GM18868 (cell line): Measurements from ENCODE around the gene SLC33A1.
"Not testable (repeated sequence)": the region's sequence is repeated elsewhere in the genome, so short reads cannot be mapped to it uniquely, and the experiment has no call there.

ENCODE experiments used
- ATAC-seq: cut with Tn5 transposase; IDR thresholded peaks from one replicate; pipeline ENCODE4 v1.9.1; 2021; ENCODE audit warnings: mild to moderate bottlenecking, moderate library complexity; ENCODE audit not compliant: unreplicated experiment

Gene SLC33A1

GRCh38 chr3:155854141-155854940 lies at the start of gene SLC33A1:
Gene SLC33A1 (minus strand): TSS chr3:155854427. CDS start chr3:155853997, 430 bp downstream.
- peak; percentile 94 for ATAC-seq

- no peak for ATAC-seq
Observed at GRCh38 chr3:155895379-155895900, 41.2 kb upstream of the SLC33A1 start.

DNA sequence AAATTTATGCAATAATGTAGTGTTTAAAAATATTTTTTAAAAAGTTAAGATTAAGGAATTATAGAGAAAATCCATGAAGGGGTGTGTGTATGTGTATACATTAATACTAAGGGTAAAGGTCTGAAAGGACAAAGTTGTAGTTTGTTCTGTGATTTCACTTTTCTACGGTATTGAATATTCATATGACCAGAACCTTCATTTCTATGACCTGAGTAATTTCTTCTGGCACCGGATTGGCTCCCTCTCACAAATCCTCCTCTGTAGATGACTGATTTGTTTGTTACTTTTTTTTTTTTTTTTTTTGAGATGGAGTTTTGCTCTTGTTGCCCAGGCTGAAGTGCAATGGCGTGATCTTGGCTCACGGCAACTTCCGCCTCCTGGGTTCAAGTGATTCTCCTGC lies 37.1 kb upstream of the SLC33A1 start:
- no peak for ATAC-seq

GRCh38 chr3:155890671-155891190 lies 36.5 kb upstream of the SLC33A1 start:
- ATAC-seq = peak; percentile 30

DNA sequence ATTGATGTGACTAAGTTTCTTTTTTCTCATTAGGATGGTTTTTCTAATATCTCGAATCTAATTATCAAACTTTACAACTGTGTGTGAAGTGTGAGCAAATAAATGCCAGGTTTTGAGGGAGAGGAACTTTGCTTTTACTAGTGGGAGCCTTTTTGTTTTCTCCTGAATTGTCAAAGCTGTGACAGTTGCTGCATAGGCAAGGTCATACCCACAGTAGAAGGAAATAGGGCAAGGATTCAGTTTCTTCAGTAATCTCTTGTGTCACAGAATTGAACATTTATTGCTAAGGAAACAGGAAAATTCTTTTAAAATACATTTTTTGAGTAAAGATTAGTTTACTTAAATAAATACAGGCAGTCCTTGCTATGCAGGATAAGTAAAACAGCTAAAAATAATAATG lies 35.7 kb upstream of the SLC33A1 start:
- ATAC-seq = no peak

- ATAC-seq = no peak
Observed at GRCh38 chr3:155889212-155889611, 35.0 kb upstream of the SLC33A1 start.

GRCh38 chr3:155886915-155887314 lies 32.7 kb upstream of the SLC33A1 start:
- ATAC-seq = peak; percentile 52

DNA sequence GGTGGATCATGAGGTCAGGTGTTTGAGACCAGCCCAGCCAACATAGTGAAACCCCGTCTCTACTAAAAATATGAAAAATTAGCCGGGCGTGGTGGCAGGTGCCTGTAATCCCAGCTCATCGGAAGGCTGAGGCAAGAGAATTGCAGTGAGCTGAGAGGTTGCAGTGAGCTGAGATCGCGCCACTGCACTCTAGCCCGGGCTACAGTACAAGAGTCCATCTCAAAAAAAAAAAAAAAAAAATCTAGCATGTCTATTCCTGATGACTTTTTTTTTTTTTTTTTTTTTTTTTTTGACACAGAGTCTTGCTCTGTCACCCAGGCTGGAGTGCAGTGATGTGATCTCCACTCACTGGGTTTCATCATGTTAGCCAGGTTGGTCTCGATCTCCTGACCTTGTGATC lies 32.1 kb upstream of the SLC33A1 start:
- ATAC-seq = not testable (repeated sequence)

- no peak for ATAC-seq
Observed at GRCh38 chr3:155885292-155885691, 31.1 kb upstream of the SLC33A1 start.

DNA sequence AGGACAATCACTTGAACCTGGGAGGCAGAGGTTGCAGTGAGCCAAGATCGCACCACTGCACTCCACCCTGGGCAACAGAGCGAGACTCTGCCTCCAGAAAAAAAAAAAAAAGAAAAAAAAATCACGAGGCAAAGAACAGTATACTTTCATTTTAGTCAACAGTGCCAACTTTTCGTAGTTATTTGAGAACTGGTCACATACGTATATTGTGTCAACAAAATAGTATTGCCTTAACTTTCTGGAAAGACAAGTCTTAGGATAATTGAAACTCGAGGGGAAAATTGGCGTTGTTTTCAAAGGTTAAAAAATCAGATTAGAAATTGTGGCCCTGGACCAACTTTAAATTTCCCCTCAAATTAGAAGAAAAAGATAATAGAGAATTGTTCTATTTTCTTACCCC lies 30.1 kb upstream of the SLC33A1 start:
- no peak for ATAC-seq

GRCh38 chr3:155880286-155880685 lies 26.1 kb upstream of the SLC33A1 start:
- ATAC-seq = peak; percentile 49

DNA sequence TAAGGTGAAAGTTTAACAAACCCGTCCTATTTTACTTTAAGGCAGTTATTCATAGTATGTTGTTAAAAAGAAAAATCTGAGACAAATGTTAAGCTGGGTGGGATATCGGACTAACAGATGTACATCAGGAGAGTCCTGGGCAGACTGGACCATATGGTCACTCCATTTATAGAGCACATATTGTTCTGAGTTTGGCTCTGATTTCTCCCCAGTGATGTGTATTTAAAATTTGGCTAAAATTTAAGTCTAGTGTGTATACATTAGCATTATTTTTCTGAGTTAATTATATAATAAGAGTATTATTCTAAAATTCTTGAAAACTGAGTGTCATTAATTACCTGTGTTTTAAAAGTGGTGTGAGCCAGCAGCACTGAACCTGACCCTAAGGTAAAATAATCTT lies 22.3 kb upstream of the SLC33A1 start:
- ATAC-seq = no peak

DNA sequence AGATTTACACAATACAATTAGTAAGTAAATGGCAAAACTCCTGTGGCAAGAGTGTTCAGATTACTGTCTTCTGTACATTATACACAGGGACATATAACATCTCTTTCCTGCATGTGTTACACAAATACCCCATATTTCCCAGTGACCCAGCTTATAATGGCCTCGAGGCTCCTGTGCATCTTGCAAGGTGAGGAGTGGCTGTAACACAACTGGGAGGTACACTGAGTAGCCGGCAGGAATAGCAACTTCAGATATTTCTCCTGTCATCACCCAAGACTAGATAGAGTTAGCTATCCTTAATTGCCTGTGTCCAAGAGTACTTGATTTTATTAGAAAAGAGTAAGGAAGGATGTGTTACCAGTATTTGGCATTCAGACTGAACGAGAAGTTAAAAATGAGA lies 21.8 kb upstream of the SLC33A1 start:
- no peak for ATAC-seq

DNA sequence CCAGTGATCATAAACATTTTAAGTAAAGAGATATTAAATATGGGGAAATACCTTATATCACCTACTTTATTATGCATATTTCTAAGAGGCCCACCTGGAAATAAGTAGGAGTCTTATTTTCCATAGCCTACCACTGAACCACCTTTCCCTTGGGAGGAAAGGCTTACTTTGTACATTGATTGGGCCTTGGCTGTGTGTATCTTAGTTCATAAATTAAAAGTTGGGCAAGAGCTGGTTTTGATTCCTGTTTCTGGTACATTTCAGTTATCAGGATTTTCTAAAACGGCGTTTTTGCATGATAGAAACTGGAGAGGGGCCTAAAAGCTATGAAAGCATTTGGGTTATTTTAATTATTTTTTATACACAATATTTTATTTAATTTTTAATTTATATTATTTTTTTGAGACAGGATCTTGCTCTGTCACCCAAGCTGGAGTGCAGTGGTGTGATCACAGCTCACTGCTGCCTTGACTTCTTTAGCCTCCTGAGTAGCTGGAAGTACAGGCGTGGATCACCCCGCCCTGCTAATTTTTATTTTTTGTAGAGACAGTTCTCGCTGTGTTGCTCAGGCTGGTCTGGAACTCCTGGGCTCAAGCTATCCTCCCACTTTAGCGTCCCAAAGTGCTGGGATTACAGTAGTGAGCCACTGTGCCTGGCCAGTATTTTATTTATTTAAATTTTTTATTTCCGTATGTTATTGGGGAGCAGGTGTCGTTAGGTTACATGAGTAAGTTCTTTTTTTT lies 18.8 kb upstream of the SLC33A1 start:
- no peak for ATAC-seq

DNA sequence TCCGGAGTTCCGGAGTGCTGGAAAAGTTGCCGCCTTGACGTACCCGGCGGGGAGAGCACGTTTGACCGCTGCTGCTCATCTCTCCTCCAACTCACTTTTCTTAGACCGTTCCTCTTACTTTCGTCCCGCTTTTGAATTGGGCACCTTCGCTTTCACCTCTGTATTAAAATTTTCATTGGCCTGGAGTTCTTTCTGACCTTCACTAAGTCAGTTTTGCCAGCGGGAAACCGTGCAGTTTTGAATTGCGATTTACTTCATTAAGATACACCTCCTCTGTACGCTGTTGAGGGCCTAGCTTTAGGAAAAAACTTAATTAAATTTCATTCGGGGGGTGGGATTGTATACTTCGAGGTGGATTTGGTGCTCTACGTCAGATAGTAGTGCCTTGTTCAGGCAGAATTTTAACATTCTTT lies 17.5 kb upstream of the SLC33A1 start:
- ATAC-seq = peak; percentile 0

- ATAC-seq = peak; percentile 25
Observed at GRCh38 chr3:155870945-155871745, 16.9 kb upstream of the SLC33A1 start.

DNA sequence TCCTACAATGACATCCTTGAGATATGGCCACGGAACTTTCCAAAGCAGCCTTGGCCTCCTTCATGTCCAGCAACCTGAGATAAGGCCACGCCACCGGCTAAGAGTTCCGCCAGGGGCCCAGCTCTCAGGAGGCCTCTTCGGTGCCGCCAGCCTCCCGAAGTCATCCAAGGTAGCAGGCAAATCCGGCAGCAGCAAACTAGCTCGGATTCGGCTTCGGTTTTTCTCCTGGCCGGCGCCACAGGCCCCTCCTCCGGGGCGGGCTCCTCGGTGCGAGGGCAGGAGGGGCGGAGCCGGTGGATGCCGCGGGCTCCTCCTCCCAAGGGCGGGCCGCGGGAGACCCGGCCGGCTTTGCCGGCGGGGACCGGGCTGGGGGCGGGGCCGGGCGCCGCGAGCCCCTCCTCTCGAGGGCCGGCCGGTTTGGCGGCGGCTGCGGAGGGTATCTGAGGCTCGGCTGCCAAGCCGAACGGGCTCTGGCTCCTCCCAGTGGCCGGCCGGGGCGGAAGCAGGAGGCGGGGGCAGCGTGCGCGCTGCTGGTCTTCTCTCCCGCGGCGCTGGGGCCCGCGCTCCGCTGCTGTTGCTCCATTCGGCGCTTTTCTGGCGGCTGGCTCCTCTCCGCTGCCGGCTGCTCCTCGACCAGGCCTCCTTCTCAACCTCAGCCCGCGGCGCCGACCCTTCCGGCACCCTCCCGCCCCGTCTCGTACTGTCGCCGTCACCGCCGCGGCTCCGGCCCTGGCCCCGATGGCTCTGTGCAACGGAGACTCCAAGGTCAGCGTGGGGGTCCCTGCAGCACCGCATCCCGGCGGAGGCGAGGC lies 16.1 kb upstream of the SLC33A1 start, which contains the start of gene GMPS:
Gene GMPS, plus strand, starts transcription at position 518 of the 812 bp plus-strand sequence. Its CDS starts 221 bp downstream, at position 739.
- ATAC-seq = peak; percentile 90

- ATAC-seq = no peak
Observed at GRCh38 chr3:155869691-155870090, 15.5 kb upstream of the SLC33A1 start.

DNA sequence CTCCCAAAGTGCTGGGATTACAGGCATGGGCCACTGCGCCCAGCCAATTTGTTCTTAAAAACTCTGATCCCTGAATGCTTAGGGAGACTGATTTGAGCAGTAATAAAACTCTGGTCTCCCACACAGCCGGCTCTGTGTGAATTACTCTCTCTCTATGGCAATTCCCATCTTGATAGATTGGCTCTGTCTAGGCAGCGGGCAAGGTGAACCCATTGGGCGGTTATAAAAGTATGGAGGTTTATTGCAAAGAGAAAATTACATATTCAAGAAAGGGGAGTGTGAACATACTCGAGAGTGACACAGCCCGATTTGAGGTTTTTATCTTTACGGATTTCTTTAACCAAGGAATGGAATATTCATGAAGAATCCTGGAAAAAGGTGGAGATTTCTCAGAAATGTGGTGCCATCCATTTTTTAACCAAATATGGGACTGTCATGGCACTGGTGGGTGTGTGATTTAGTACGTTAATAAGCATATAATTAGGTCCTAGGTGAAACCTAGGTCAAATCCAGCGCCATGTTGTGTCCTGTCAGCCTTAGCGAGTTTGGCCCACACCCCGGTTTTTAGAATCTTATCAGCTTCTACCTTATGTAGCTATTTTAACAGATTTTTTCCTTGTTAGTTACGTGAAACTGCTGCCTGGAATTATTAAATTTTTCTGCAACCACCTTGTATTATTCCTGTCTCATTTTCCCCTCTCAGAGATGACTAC lies 9.0 kb upstream of the SLC33A1 start:
- no peak for ATAC-seq
